Endothelial cell of umbilical vein (primary cell): ENCODE measurements around the gene SYK. TPM values are rescaled to one million over a fixed set of nuclear protein-coding genes. Genes with fewer than 3 reads are reported as not detected.

Experiments
- BruUV-seq: library from RNA; stranded (reverse); fragments of 400-500 nt; replicated peaks from 2 replicates; lab custom pipeline; 2021; lab: Mats Ljungman, UMichigan
- CTCF ChIA-PET: fragments of 300-600, 350-600 bp; sonication (Branson Sonifier 250); formaldehyde crosslinking; loops from one replicate; lab custom pipeline; 2021; ENCODE audit warnings: antibody characterized with exemption, inconsistent platforms; lab: Charles Lee
- POLR2A ChIA-PET: fragments of 300-600, 350-600 bp; sonication (Branson Sonifier 250); formaldehyde crosslinking; loops from one replicate; lab custom pipeline; 2021; ENCODE audit warnings: antibody characterized with exemption, inconsistent platforms; lab: Charles Lee
- DNase-seq: peaks from one replicate; pipeline ENCODE4 v3.0.0-alpha.2; 2011; ENCODE audit warnings: low read depth, low spot score
- FAIRE-seq: peaks from 2 replicates; lab custom pipeline; 2011; peaks lifted over from hg19 to GRCh38; lab: Jason Lieb, UNC
- H2AFZ ChIP-seq: 2 replicates; pipeline ENCODE4 v1.6.0; 2012; ENCODE audit warnings: low read depth, low read length, control low read depth, inconsistent platforms
- H3K27ac ChIP-seq: 2 replicates; pipeline ENCODE4 v1.5.1; 2011; ENCODE audit warnings: low read depth, mild to moderate bottlenecking, control low read depth, low read length, moderate library complexity; ENCODE audit not compliant: insufficient read depth
- H3K27me3 ChIP-seq, 2 experiments: 2 replicates each; pipeline versions ENCODE4 v1.6.0 to v1.6.1; 2011; ENCODE audit warnings: low read length in 2 of 2, mixed read lengths in 1 of 2; ENCODE audit not compliant: control insufficient read depth in 2 of 2, insufficient read depth in 2 of 2
- H3K36me3 ChIP-seq, 2 experiments: 2 replicates in 1 of 2; 3 replicates in 1 of 2; pipeline ENCODE4 v1.5.1; 2011; ENCODE audit warnings: low read length in 2 of 2, mild to moderate bottlenecking in 1 of 2, moderate library complexity in 1 of 2; ENCODE audit not compliant: control insufficient read depth in 2 of 2, insufficient read depth in 2 of 2; ENCODE audit errors: extremely low read depth in 1 of 2
- H3K4me1 ChIP-seq: 3 replicates; pipeline ENCODE4 v1.5.1; 2011; ENCODE audit warnings: mild to moderate bottlenecking, low read length; ENCODE audit not compliant: control insufficient read depth, insufficient read depth; ENCODE audit errors: extremely low read depth
- H3K4me2 ChIP-seq: 2 replicates; pipeline ENCODE4 v1.6.1; 2011; ENCODE audit warnings: low read length, control low read depth, mixed read lengths; ENCODE audit not compliant: insufficient read depth
- H3K4me3 ChIP-seq, 3 experiments: fragments of 200-600 bp in 1 of 3; sonication (generic), shearing (Covaris generic) in 1 of 3; replicated peaks in 1 of 3; 2 replicates each; pipeline ENCODE4 v1.5.1; 2011 to 2016; ENCODE audit warnings: control low read depth in 3 of 3, low read length in 3 of 3, mild to moderate bottlenecking in 2 of 3, inconsistent platforms in 1 of 3, low read depth in 1 of 3, moderate library complexity in 1 of 3; ENCODE audit not compliant: insufficient read depth in 1 of 3
- H3K79me2 ChIP-seq: 2 replicates; pipeline ENCODE4 v1.6.0; 2012; ENCODE audit warnings: low read length, inconsistent platforms; ENCODE audit not compliant: control insufficient read depth, insufficient read depth
- H3K9ac ChIP-seq: replicated peaks from 2 replicates; pipeline ENCODE3; 2011; ENCODE audit warnings: low read length, control low read depth; ENCODE audit not compliant: insufficient read depth; ENCODE audit errors: extremely low read depth
- H3K9me1 ChIP-seq: replicated peaks from 3 replicates; pipeline ENCODE4 v1.6.0; 2011; ENCODE audit warnings: mild to moderate bottlenecking, low read length; ENCODE audit not compliant: control insufficient read depth, insufficient read depth; ENCODE audit errors: extremely low read depth
- H3K9me3 ChIP-seq: replicated peaks from 2 replicates; pipeline ENCODE4 v1.5.1; 2012; ENCODE audit warnings: low read length, inconsistent platforms; ENCODE audit not compliant: control insufficient read depth, insufficient read depth
- H4K20me1 ChIP-seq: replicated peaks from 2 replicates; pipeline ENCODE3; 2011; ENCODE audit warnings: mild to moderate bottlenecking, low read length; ENCODE audit not compliant: control insufficient read depth, insufficient read depth; ENCODE audit errors: extremely low read depth
- EZH2 ChIP-seq: IDR thresholded peaks from 2 replicates; pipeline ENCODE4 v1.6.1; 2012; ENCODE audit warnings: borderline replicate concordance, low read depth, mild to moderate bottlenecking, moderate library complexity, low read length, inconsistent platforms; ENCODE audit not compliant: severe bottlenecking
- FOS ChIP-seq: IDR thresholded peaks from 2 replicates; pipeline ENCODE4 v1.6.1; 2011; ENCODE audit warnings: mild to moderate bottlenecking, low read length, moderate library complexity, borderline replicate concordance; ENCODE audit not compliant: insufficient read depth
- GATA2 ChIP-seq: IDR thresholded peaks from 2 replicates; pipeline ENCODE4 v1.7.0; 2011; ENCODE audit warnings: low read depth, mild to moderate bottlenecking, moderate library complexity, mixed read lengths, low read length; ENCODE audit not compliant: insufficient read length, insufficient read depth
- JUN ChIP-seq: IDR thresholded peaks from 2 replicates; pipeline ENCODE4 v1.6.1; 2011; ENCODE audit warnings: borderline replicate concordance, low read depth; ENCODE audit not compliant: insufficient read length, insufficient read depth
- MYC ChIP-seq: IDR thresholded peaks from one replicate; pipeline ENCODE4 v1.6.1; 2011; ENCODE audit warnings: mild to moderate bottlenecking, low read depth, low read length
- POLR2AphosphoS5 ChIP-seq: IDR thresholded peaks from 2 replicates; pipeline ENCODE4 v1.6.1; 2012; ENCODE audit warnings: low read depth, mild to moderate bottlenecking, control low read depth, low read length, moderate library complexity; ENCODE audit not compliant: insufficient read depth
- dilution Hi-C: fragments of 300-500 bp; cut with MboI; formaldehyde crosslinking; loops from one replicate; pipeline ENCODE4 v1.15.0; 2019; ENCODE audit warnings: low sequenced_read_pairs; ENCODE audit not compliant: extremely low pct_ligation_motif_present
- intact Hi-C: fragments of 100-400 bp; cut with micrococcal nuclease; formaldehyde crosslinking; loops from one replicate; pipeline ENCODE4 v1.10.0; 2022
- polyA plus RNA-seq, 4 experiments: library from polyadenylated mRNA; depleted of rRNA in 3 of 4; stranded (reverse) in 3 of 4; unstranded in 1 of 4; fragments of >200 nt; gene quantifications; 2 replicates each; pipeline versions ENCODE4 v1.2.1 to v1.2.3, GENCODE V29; 2011 to 2012; ENCODE audit warnings: missing spikeins in 1 of 4
- total RNA-seq: library from RNA; stranded (reverse); gene quantifications from 2 replicates; pipeline ENCODE4 v1.2.3, GENCODE V29; 2021
- TF ChIP-seq, protein P1 (sequence below), 2 donors: IDR thresholded peaks; 1 replicate in 1 of 2; 2 replicates in 1 of 2; pipeline ENCODE4 v1.5.1; 2011; ENCODE audit warnings: low read length in 2 of 2, mild to moderate bottlenecking in 2 of 2, moderate library complexity in 2 of 2, control low read depth in 1 of 2, inconsistent platforms in 1 of 2, low read depth in 1 of 2; ENCODE audit not compliant: insufficient read depth in 1 of 2; ENCODE audit errors: extremely low read depth in 1 of 2
- TF ChIP-seq, protein P2 (sequence below): IDR thresholded peaks from 2 replicates; pipeline ENCODE4 v1.6.1; 2011; ENCODE audit not compliant: insufficient read depth, insufficient read length

The SYK gene
- total and polyA plus RNA-seq, 2 donors (not counting 3 experiments of a cell fraction or from before 2014, with no cell fraction given): not detected

- Histone ChIP-seq H3K27ac (no peak overlapping the region), H3K9ac (no peak overlapping the region), H3K9me1 (no peaks in the 10 kb centered on the region), H3K9me3 (no peaks in the 10 kb centered on the region), H3K4me1 (no peaks in the 10 kb centered on the region), H3K27me3 (no peaks in the 10 kb centered on the region), H4K20me1 (no peaks in the 10 kb centered on the region), H3K4me2 (no peak overlapping the region), H3K79me2 (no peaks in the 10 kb centered on the region), H2AFZ (no peak overlapping the region), H3K36me3 (no peaks in the 10 kb centered on the region), H3K4me3 (no peak overlapping the region)
- no peak for DNase-seq
- ChIA-PET POLR2A (no interaction called here), CTCF (no interaction called here)
- dilution Hi-C loops: no loop called here
- FAIRE-seq: no peak
- TF ChIP-seq, protein P1, sequence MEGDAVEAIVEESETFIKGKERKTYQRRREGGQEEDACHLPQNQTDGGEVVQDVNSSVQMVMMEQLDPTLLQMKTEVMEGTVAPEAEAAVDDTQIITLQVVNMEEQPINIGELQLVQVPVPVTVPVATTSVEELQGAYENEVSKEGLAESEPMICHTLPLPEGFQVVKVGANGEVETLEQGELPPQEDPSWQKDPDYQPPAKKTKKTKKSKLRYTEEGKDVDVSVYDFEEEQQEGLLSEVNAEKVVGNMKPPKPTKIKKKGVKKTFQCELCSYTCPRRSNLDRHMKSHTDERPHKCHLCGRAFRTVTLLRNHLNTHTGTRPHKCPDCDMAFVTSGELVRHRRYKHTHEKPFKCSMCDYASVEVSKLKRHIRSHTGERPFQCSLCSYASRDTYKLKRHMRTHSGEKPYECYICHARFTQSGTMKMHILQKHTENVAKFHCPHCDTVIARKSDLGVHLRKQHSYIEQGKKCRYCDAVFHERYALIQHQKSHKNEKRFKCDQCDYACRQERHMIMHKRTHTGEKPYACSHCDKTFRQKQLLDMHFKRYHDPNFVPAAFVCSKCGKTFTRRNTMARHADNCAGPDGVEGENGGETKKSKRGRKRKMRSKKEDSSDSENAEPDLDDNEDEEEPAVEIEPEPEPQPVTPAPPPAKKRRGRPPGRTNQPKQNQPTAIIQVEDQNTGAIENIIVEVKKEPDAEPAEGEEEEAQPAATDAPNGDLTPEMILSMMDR (IDR thresholded peaks at IDR 0.05; ENCODE audit: extremely low read depth in 1 of 2, insufficient read depth in 1 of 2, low read depth in 1 of 2, low read length in 2 of 2): no peak
- no peak for TF ChIP-seq POLR2AphosphoS5
- TF ChIP-seq EZH2: no peak
- TF ChIP-seq GATA2: no peak
- no peak for TF ChIP-seq MYC
- TF ChIP-seq, protein P2, sequence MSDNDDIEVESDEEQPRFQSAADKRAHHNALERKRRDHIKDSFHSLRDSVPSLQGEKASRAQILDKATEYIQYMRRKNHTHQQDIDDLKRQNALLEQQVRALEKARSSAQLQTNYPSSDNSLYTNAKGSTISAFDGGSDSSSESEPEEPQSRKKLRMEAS: no peak
- no peak for TF ChIP-seq FOS
- no peak for TF ChIP-seq JUN
- BruUV-seq: no TSS peak
- intact Hi-C loops: no loop called here
Measured at GRCh38 chr9:90901933-90902332, 100.3 kb downstream of the SYK start.
